M059J (cell line): ENCODE results near the gene CLSTN2. TPM values are rescaled to one million over a fixed set of nuclear protein-coding genes. Genes with fewer than 3 reads are reported as not detected.
A peak's percentile ranks its signal among the peaks of the same experiment; 100 is the strongest.

Experiments used
- DNase-seq: peaks from one replicate; pipeline ENCODE4 v3.0.0-alpha.2; 2012; ENCODE audit warnings: low read depth
- total RNA-seq: library from RNA; depleted of rRNA; stranded (reverse); fragments of >200 nt; shearing (Covaris generic); gene quantifications from 2 replicates; pipeline ENCODE4 v1.2.3, GENCODE V29; 2014

The CLSTN2 gene
- total RNA-seq, 1 experiment from 2014 or later = 7.6 TPM

GRCh38 chr3:140499114-140499757, 564.3 kb downstream of the CLSTN2 start:
- DNase-seq = peak; percentile 57

- DNase-seq = no peak
These were observed 565.5 kb downstream of the CLSTN2 start for GRCh38 chr3:140500473-140500872.

GRCh38 chr3:140501061-140501769, 566.2 kb downstream of the CLSTN2 start:
- DNase-seq = peak; percentile 26

- DNase-seq = no peak
These were observed 566.9 kb downstream of the CLSTN2 start for GRCh38 chr3:140501770-140502364.

GRCh38 chr3:140505213-140505612, 570.2 kb downstream of the CLSTN2 start:
- peak; percentile 57 for DNase-seq

GRCh38 chr3:140505876-140506275, 570.9 kb downstream of the CLSTN2 start:
- DNase-seq = peak; percentile 10

GRCh38 chr3:140508550-140508949, 573.6 kb downstream of the CLSTN2 start:
- DNase-seq = no peak

- DNase-seq = no peak
These were observed 574.5 kb downstream of the CLSTN2 start for GRCh38 chr3:140509534-140509933.

- no peak for DNase-seq
These were observed 575.4 kb downstream of the CLSTN2 start for GRCh38 chr3:140510303-140510861.

- DNase-seq = no peak
These were observed 586.9 kb downstream of the CLSTN2 start for GRCh38 chr3:140521751-140522445.

- no peak for DNase-seq
These were observed 587.8 kb downstream of the CLSTN2 start for GRCh38 chr3:140522653-140523380.

GRCh38 chr3:140523600-140523999, 588.6 kb downstream of the CLSTN2 start:
- no peak for DNase-seq

- no peak for DNase-seq
These were observed 592.2 kb downstream of the CLSTN2 start for GRCh38 chr3:140527156-140527555.

- peak; percentile 100 for DNase-seq
These were observed 594.1 kb downstream of the CLSTN2 start for GRCh38 chr3:140529096-140529495.

GRCh38 chr3:140529558-140529957, 594.6 kb downstream of the CLSTN2 start:
- DNase-seq = no peak

- DNase-seq = no peak
These were observed 595.1 kb downstream of the CLSTN2 start for GRCh38 chr3:140530131-140530530.

- peak; percentile 79 for DNase-seq
These were observed 595.6 kb downstream of the CLSTN2 start for GRCh38 chr3:140530603-140531002.

- DNase-seq = no peak
These were observed 597.9 kb downstream of the CLSTN2 start for GRCh38 chr3:140532793-140533330.

- no peak for DNase-seq
These were observed 602.1 kb downstream of the CLSTN2 start for GRCh38 chr3:140536926-140537726.

GRCh38 chr3:140537727-140538082, 602.7 kb downstream of the CLSTN2 start:
- no peak for DNase-seq
